H9 (cell line): ENCODE results near the gene PGBD1. TPM values are rescaled to one million over a fixed set of nuclear protein-coding genes. Genes with fewer than 3 reads are reported as not detected.

ENCODE experiments used
- DNase-seq: peaks from one replicate; pipeline ENCODE4 v3.0.0-alpha.2; 2017
- H2AFZ ChIP-seq: one replicate; pipeline ENCODE4 v1.6.1; 2013; ENCODE audit warnings: mild to moderate bottlenecking, low read length, control low read depth, moderate library complexity
- H2AK5ac ChIP-seq: 2 replicates; pipeline ENCODE4 v1.6.1; 2013; ENCODE audit warnings: low read length, control low read depth, mixed read lengths; ENCODE audit not compliant: insufficient read length
- H2BK120ac ChIP-seq: one replicate; pipeline ENCODE4 v1.6.1; 2013; ENCODE audit warnings: low read depth, mild to moderate bottlenecking, low read length, control low read depth, inconsistent platforms; ENCODE audit not compliant: poor library complexity, severe bottlenecking
- H2BK12ac ChIP-seq: 2 replicates; pipeline ENCODE4 v1.6.1; 2013; ENCODE audit warnings: low read length, control low read depth, mixed read lengths, low read depth; ENCODE audit not compliant: insufficient read length
- H2BK15ac ChIP-seq: 2 replicates; pipeline ENCODE4 v1.6.1; 2013; ENCODE audit warnings: low read depth, low read length, control low read depth
- H2BK20ac ChIP-seq: one replicate; pipeline ENCODE4 v1.6.1; 2013; ENCODE audit warnings: low read depth, mild to moderate bottlenecking, low read length, control low read depth, inconsistent platforms; ENCODE audit not compliant: poor library complexity, severe bottlenecking
- H2BK5ac ChIP-seq: 2 replicates; pipeline ENCODE4 v1.6.1; 2013; ENCODE audit warnings: low read length, control low read depth, mixed read lengths; ENCODE audit not compliant: insufficient read length
- H3K14ac ChIP-seq: 2 replicates; pipeline ENCODE4 v1.6.1; 2013; ENCODE audit warnings: low read length, control low read depth; ENCODE audit not compliant: insufficient read depth
- H3K18ac ChIP-seq: 2 replicates; pipeline ENCODE4 v1.6.1; 2013; ENCODE audit warnings: low read depth, mild to moderate bottlenecking, mixed read lengths, low read length, control low read depth; ENCODE audit not compliant: insufficient read length
- H3K23ac ChIP-seq: 2 replicates; pipeline ENCODE4 v1.6.1; 2013; ENCODE audit warnings: low read length, control low read depth, mixed read lengths, low read depth; ENCODE audit not compliant: insufficient read length
- H3K23me2 ChIP-seq: 2 replicates; pipeline ENCODE4 v1.6.1; 2013; ENCODE audit warnings: low read depth, mild to moderate bottlenecking, mixed read lengths, low read length, control low read depth; ENCODE audit not compliant: insufficient read length, poor library complexity, severe bottlenecking
- H3K27ac ChIP-seq: 2 replicates; pipeline ENCODE4 v1.5.1; 2013; ENCODE audit warnings: low read length, control low read depth, mixed read lengths, low read depth; ENCODE audit not compliant: insufficient read length
- H3K27me3 ChIP-seq: 2 replicates; pipeline ENCODE4 v1.6.1; 2013; ENCODE audit warnings: low read length, control low read depth, inconsistent platforms; ENCODE audit not compliant: insufficient read depth
- H3K4ac ChIP-seq: 2 replicates; pipeline ENCODE4 v1.6.1; 2013; ENCODE audit warnings: low read depth, mild to moderate bottlenecking, control low read depth, inconsistent platforms, low read length, moderate library complexity
- H3K4me1 ChIP-seq: 2 replicates; pipeline ENCODE4 v1.6.1; 2013; ENCODE audit warnings: low read length, control low read depth, inconsistent platforms; ENCODE audit not compliant: insufficient read depth
- H3K4me2 ChIP-seq: 2 replicates; pipeline ENCODE4 v1.6.1; 2013; ENCODE audit warnings: low read length, control low read depth, mixed read lengths; ENCODE audit not compliant: insufficient read length, insufficient read depth
- H3K56ac ChIP-seq: 2 replicates; pipeline ENCODE4 v1.6.1; 2013; ENCODE audit warnings: low read depth, mild to moderate bottlenecking, mixed read lengths, low read length, control low read depth; ENCODE audit not compliant: insufficient read length
- H3K79me1 ChIP-seq: 2 replicates; pipeline ENCODE4 v1.6.1; 2013; ENCODE audit warnings: low read depth, mild to moderate bottlenecking, moderate library complexity, low read length, control low read depth, inconsistent platforms; ENCODE audit not compliant: insufficient read depth, poor library complexity, severe bottlenecking
- H3K79me2 ChIP-seq: 2 replicates; pipeline ENCODE4 v1.6.1; 2013; ENCODE audit warnings: low read length, control low read depth, inconsistent platforms; ENCODE audit not compliant: insufficient read depth
- H3K9ac ChIP-seq: 2 replicates; pipeline ENCODE4 v1.6.1; 2013; ENCODE audit warnings: low read length, control low read depth, mixed read lengths; ENCODE audit not compliant: insufficient read length; ENCODE audit errors: extremely low read depth
- H3K9me3 ChIP-seq: one replicate; pipeline ENCODE4 v1.6.1; 2013; ENCODE audit warnings: low read depth, low read length, inconsistent platforms; ENCODE audit not compliant: control insufficient read depth
- H3T11ph ChIP-seq: one replicate; pipeline ENCODE4 v1.6.1; 2013; ENCODE audit warnings: mild to moderate bottlenecking, low read length, control low read depth, inconsistent platforms
- H4K20me1 ChIP-seq: one replicate; pipeline ENCODE4 v1.6.1; 2013; ENCODE audit not compliant: control insufficient read depth, insufficient read length, insufficient read depth
- H4K5ac ChIP-seq: 2 replicates; pipeline ENCODE4 v1.6.1; 2013; ENCODE audit warnings: low read depth, mild to moderate bottlenecking, mixed read lengths, low read length, control low read depth; ENCODE audit not compliant: insufficient read length
- H4K8ac ChIP-seq: replicated peaks from 2 replicates; pipeline ENCODE4 v1.6.1; 2013; ENCODE audit warnings: low read length, control low read depth, mixed read lengths, low read depth; ENCODE audit not compliant: insufficient read length
- H4K91ac ChIP-seq: 2 replicates; pipeline ENCODE4 v1.6.1; 2013; ENCODE audit warnings: low read depth, mild to moderate bottlenecking, moderate library complexity, mixed read lengths, low read length, control low read depth; ENCODE audit not compliant: insufficient read length
- H3K27ac Mint-ChIP-seq, 3 experiments: 2 replicates in 2 of 3; 3 replicates in 1 of 3; pipeline ENCODE4 v1.8.0; 2020 to 2021; ENCODE audit warnings: mixed read lengths in 3 of 3, mild to moderate bottlenecking in 1 of 3, moderate library complexity in 1 of 3
- H3K27me3 Mint-ChIP-seq: 2 replicates; pipeline ENCODE4 v1.8.0; 2021; ENCODE audit warnings: low read depth, mild to moderate bottlenecking, moderate library complexity, mixed read lengths
- H3K36me3 Mint-ChIP-seq, 3 experiments: 2 replicates in 2 of 3; 3 replicates in 1 of 3; pipeline ENCODE4 v1.8.0; 2020 to 2021; ENCODE audit warnings: low read depth in 3 of 3, mixed read lengths in 3 of 3; ENCODE audit not compliant: insufficient read depth in 1 of 3
- H3K4me1 Mint-ChIP-seq, 2 experiments: 2 replicates each; pipeline ENCODE4 v1.8.0; 2020; ENCODE audit warnings: mixed read lengths in 2 of 2
- H3K4me3 Mint-ChIP-seq, 2 experiments: 2 replicates in 1 of 2; 3 replicates in 1 of 2; pipeline ENCODE4 v1.8.0; 2020 to 2021; ENCODE audit warnings: mild to moderate bottlenecking in 2 of 2, mixed read lengths in 2 of 2, moderate library complexity in 1 of 2
- H3K9me3 Mint-ChIP-seq, 2 experiments: 2 replicates in 1 of 2; 3 replicates in 1 of 2; pipeline ENCODE4 v1.8.0; 2020; ENCODE audit warnings: mild to moderate bottlenecking in 2 of 2, mixed read lengths in 2 of 2, moderate library complexity in 1 of 2
- whole genome bisulfite sequencing: extraction: QIAGEN DNeasy Blood & Tissue Kit; methylation state at CpG from one replicate; pipeline ENCODE4 v1.1.7; 2013; ENCODE audit warnings: missing lambda C conversion rate, low lambda C conversion rate, mixed read lengths; ENCODE audit not compliant: insufficient read length; ENCODE audit errors: extremely low coverage; 5-methylcytosine and 5-hydroxymethylcytosine counted together
- total RNA-seq: library from RNA; stranded (reverse); gene quantifications from 2 replicates; pipeline ENCODE4 v1.2.1, GENCODE V29; 2021
- TF ChIP-seq, protein P1 (sequence below): fragments of 200-600 bp; sonication (generic); conservative IDR thresholded peaks from 3 replicates; pipeline ENCODE4 v1.8.0; 2021; ENCODE audit warnings: antibody characterized with exemption, mild to moderate bottlenecking

Gene PGBD1
- total RNA-seq, 1 experiment from 2014 or later: 10.1 TPM

DNA sequence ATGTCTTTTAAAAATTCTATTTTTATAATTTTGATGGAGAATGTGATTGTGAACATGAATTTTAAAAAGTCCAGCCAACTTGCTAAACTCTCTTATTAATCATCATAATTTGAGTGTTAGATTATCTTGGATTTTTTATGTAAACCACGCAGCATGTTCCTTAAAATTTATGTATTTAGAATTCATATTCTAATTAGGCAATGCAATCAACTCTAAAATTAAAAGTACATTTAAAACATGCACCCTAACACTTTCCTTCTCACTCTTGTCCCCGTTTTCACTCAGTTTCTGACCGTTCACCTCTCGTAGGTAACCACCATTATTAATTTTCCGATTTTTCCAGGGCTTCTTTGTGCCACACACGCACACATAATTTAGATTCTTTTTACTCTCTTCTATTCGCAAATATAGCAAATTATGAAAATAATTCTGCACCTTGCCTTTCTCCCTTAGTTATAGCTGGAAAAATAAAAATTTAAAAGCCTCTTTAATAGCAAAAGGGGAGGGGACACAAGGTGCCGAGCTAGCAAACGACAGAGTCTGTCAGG is 68.0 kb downstream of the PGBD1 start:
- H3K27ac ChIP-seq: no peak overlapping the region
- no peak overlapping the region for H4K8ac ChIP-seq
- no peak overlapping the region for H3K56ac ChIP-seq
- no peak overlapping the region for H3K23ac ChIP-seq
- TF ChIP-seq, protein P1, sequence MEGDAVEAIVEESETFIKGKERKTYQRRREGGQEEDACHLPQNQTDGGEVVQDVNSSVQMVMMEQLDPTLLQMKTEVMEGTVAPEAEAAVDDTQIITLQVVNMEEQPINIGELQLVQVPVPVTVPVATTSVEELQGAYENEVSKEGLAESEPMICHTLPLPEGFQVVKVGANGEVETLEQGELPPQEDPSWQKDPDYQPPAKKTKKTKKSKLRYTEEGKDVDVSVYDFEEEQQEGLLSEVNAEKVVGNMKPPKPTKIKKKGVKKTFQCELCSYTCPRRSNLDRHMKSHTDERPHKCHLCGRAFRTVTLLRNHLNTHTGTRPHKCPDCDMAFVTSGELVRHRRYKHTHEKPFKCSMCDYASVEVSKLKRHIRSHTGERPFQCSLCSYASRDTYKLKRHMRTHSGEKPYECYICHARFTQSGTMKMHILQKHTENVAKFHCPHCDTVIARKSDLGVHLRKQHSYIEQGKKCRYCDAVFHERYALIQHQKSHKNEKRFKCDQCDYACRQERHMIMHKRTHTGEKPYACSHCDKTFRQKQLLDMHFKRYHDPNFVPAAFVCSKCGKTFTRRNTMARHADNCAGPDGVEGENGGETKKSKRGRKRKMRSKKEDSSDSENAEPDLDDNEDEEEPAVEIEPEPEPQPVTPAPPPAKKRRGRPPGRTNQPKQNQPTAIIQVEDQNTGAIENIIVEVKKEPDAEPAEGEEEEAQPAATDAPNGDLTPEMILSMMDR: no peak
- H3K4me2 ChIP-seq: peak overlapping the region; percentile 95
- no peak overlapping the region for H3K18ac ChIP-seq
- peaks cover 6% of the 10 kb centered on the region for H3K79me1 ChIP-seq
- Mint-ChIP-seq H3K4me1 (peaks cover 13 to 18% of the 10 kb centered on the region in 2 experiments), H3K27me3 (peaks cover 22% of the 10 kb centered on the region), H3K9me3 (peaks cover 4 to 8% of the 10 kb centered on the region in 2 experiments; a peak in 4 of 5 replicates), H3K4me3 (peak overlapping the region; percentile 97 to 100), H3K36me3 (peaks cover 10 to 17% (median 16%) of the 10 kb centered on the region in 3 experiments), H3K27ac (peak overlapping the region in 2 of 3 experiments; percentile 96 to 99; a peak in 6 of 7 replicates)
- no peak overlapping the region for H2BK120ac ChIP-seq
- no peak overlapping the region for H2AK5ac ChIP-seq
- peak overlapping the region; percentile 86 for H2AFZ ChIP-seq
- peaks cover 3% of the 10 kb centered on the region; the same call in 1 of the 2 replicates for H3K4me1 ChIP-seq
- no peak overlapping the region for H4K91ac ChIP-seq
- H2BK5ac ChIP-seq: no peak overlapping the region
- peaks cover 3% of the 10 kb centered on the region; the same call in 1 of the 2 replicates for H3K79me2 ChIP-seq
- no peaks in the 10 kb centered on the region for H3K9me3 ChIP-seq
- no peak overlapping the region for H2BK15ac ChIP-seq
- DNase-seq: no peak
- no peak overlapping the region for H2BK12ac ChIP-seq
- H2BK20ac ChIP-seq: no peak overlapping the region
- no peaks in the 10 kb centered on the region for H4K20me1 ChIP-seq
- H3K23me2 ChIP-seq: peaks cover 8% of the 10 kb centered on the region
- H3K14ac ChIP-seq: no peak overlapping the region
- H3T11ph ChIP-seq: no peak overlapping the region
- no peak overlapping the region for H4K5ac ChIP-seq
- no peaks in the 10 kb centered on the region; the same call in 1 of the 2 replicates for H3K27me3 ChIP-seq
- WGBS: no CpG with 5 or more reads among the region's 9 CpGs
- H3K9ac ChIP-seq: peak overlapping the region; percentile 96
- no peak overlapping the region for H3K4ac ChIP-seq
